DOHH2 (cell line): ENCODE results near the gene MBOAT1.

Experiments
- H3F3A ChIP-seq: fragments of 200-600 bp; sonication (generic), shearing (Covaris generic); 2 replicates; pipeline ENCODE4 v1.6.0; 2016; ENCODE audit warnings: antibody characterized with exemption, mild to moderate bottlenecking; ENCODE audit not compliant: control insufficient read depth, insufficient read depth
- H3K27ac ChIP-seq: fragments of 200-600 bp; sonication (generic); 2 replicates; pipeline ENCODE4 v1.5.1; 2014; ENCODE audit warnings: low read depth, mild to moderate bottlenecking, low read length, moderate library complexity
- H3K27me3 ChIP-seq: fragments of 200-600 bp; sonication (generic); 2 replicates; pipeline ENCODE4 v1.6.1; 2014; ENCODE audit warnings: mild to moderate bottlenecking, low read length, mixed read lengths; ENCODE audit not compliant: control insufficient read depth
- H3K36me3 ChIP-seq: fragments of 200-600 bp; sonication (generic); 2 replicates; pipeline ENCODE4 v1.6.1; 2014; ENCODE audit warnings: mild to moderate bottlenecking, low read length, moderate library complexity, mixed read lengths; ENCODE audit not compliant: control insufficient read depth
- H3K4me1 ChIP-seq: fragments of 200-600 bp; sonication (generic); 2 replicates; pipeline ENCODE4 v1.6.1; 2014; ENCODE audit warnings: mild to moderate bottlenecking, low read length, mixed read lengths; ENCODE audit not compliant: control insufficient read depth
- H3K4me2 ChIP-seq: fragments of 200-600 bp; sonication (generic); 2 replicates; pipeline ENCODE4 v1.6.0; 2014; ENCODE audit warnings: mild to moderate bottlenecking, low read length, moderate library complexity
- H3K4me3 ChIP-seq: fragments of 200-600 bp; sonication (generic); 2 replicates; pipeline ENCODE4 v1.5.1; 2014; ENCODE audit warnings: mild to moderate bottlenecking, low read length, mixed read lengths
- H3K79me2 ChIP-seq: fragments of 200-600 bp; sonication (generic); 2 replicates; pipeline ENCODE4 v1.6.1; 2014; ENCODE audit warnings: mild to moderate bottlenecking, low read length, mixed read lengths; ENCODE audit not compliant: control insufficient read depth
- H3K9me2 ChIP-seq: fragments of 200-600 bp; sonication (generic); replicated peaks from 2 replicates; pipeline ENCODE4 v1.6.1; 2014; ENCODE audit warnings: mild to moderate bottlenecking, low read length, mixed read lengths; ENCODE audit not compliant: control insufficient read depth
- H3K9me3 ChIP-seq: fragments of 200-600 bp; sonication (generic); 2 replicates; pipeline ENCODE4 v1.6.1; 2014; ENCODE audit warnings: antibody characterized with exemption, low read length, mixed read lengths; ENCODE audit not compliant: control insufficient read depth, insufficient read depth
- H4K20me1 ChIP-seq: fragments of 200-600 bp; sonication (generic); 2 replicates; pipeline ENCODE4 v1.6.0; 2014; ENCODE audit warnings: low read depth, mild to moderate bottlenecking, antibody characterized with exemption, low read length, moderate library complexity; ENCODE audit not compliant: control insufficient read depth, insufficient read depth
- EZH2phosphoT487 ChIP-seq: fragments of 200-600 bp; sonication (generic); IDR thresholded peaks from 2 replicates; pipeline ENCODE4 v1.6.1; 2017; ENCODE audit warnings: borderline replicate concordance, mild to moderate bottlenecking, antibody characterized with exemption, low read length, moderate library complexity, mixed read lengths
- TF ChIP-seq, protein P1 (sequence below): fragments of 200-600 bp; sonication (generic); IDR thresholded peaks from one replicate; pipeline ENCODE4 v1.5.1; 2014; ENCODE audit warnings: antibody characterized with exemption, mild to moderate bottlenecking, low read depth, low read length; ENCODE audit not compliant: poor library complexity, severe bottlenecking

Gene MBOAT1

DNA sequence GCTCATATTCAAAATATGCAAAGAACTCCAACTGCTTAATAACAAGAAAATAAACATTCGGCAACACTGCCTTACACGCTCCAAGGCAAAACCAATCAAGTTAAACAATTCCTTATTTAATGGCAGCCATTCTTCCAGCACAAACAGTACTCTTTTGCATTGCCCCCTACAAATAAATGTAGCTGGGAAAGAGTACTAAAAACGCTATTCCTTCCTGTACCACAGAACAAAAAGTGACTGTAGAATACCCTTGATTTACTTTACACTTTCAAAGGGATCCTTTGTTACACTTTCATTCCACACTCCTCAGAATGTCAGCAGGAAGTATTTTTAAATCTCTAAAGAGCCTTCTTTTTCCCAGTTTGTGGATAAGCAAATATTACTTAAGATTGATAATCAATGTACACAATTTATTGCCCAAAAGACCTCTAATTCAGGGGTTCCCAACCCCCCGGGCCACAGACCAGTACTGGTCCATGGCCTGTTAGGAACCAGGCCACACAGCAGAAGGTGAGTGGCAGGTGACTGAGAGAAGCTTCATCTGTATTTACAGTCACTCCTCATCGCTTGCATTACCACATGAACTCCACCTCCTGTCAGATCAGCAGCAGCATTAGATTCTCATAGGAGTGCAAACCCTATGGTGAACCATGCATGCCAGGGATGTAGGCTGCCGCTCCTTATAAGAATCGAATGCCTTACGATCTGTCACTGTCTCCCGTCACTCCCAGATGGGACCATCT is 51.6 kb downstream of the MBOAT1 start:
- Histone ChIP-seq H3K79me2 (no peaks in the 10 kb centered on the region), H3K4me2 (no peak overlapping the region), H4K20me1 (no peaks in the 10 kb centered on the region), H3K36me3 (no peaks in the 10 kb centered on the region), H3K27ac (no peak overlapping the region), H3K4me3 (no peak overlapping the region), H3K27me3 (no peaks in the 10 kb centered on the region), H3K4me1 (no peaks in the 10 kb centered on the region), H3K9me3 (no peaks in the 10 kb centered on the region), H3F3A (no peaks in the 10 kb centered on the region), H3K9me2 (no peaks in the 10 kb centered on the region)
- TF ChIP-seq, protein P1, sequence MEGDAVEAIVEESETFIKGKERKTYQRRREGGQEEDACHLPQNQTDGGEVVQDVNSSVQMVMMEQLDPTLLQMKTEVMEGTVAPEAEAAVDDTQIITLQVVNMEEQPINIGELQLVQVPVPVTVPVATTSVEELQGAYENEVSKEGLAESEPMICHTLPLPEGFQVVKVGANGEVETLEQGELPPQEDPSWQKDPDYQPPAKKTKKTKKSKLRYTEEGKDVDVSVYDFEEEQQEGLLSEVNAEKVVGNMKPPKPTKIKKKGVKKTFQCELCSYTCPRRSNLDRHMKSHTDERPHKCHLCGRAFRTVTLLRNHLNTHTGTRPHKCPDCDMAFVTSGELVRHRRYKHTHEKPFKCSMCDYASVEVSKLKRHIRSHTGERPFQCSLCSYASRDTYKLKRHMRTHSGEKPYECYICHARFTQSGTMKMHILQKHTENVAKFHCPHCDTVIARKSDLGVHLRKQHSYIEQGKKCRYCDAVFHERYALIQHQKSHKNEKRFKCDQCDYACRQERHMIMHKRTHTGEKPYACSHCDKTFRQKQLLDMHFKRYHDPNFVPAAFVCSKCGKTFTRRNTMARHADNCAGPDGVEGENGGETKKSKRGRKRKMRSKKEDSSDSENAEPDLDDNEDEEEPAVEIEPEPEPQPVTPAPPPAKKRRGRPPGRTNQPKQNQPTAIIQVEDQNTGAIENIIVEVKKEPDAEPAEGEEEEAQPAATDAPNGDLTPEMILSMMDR = no peak
- no peak for TF ChIP-seq EZH2phosphoT487

DNA sequence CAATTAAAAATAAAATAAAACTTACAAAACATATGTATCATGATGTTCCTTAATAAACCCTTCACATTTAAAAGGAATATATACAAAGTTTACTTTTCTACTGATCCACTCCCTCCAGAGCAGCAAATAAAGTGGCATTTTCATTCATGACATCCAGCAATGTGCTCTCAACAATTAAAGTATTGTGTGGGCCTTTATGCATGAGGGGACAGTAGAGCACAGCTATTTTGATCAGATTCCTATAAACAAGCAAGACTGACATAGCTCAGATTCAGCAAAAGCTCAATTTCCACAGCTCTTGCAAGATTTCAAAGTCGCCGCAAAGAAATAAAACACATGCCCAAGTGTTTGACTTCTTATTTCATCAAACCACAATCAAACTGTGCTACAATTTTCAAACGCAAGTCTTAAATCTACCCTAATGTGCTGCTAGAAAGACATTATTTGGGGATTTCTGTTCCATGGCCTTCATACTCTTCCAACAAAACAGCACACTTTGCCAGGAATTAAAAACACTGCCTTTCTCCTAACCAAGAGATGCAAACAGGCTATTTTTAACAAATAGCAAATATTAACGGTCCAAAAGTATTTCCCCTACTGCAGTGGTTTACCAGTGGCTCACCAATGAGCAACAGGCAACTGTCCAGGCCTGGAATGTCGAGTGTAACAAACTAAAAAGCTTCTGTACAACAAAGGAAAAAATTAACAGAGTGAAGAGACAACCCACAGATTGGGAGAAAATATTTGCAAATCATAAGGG is 52.3 kb downstream of the MBOAT1 start:
- Histone ChIP-seq H3K36me3 (no peaks in the 10 kb centered on the region), H4K20me1 (no peaks in the 10 kb centered on the region), H3K4me2 (no peak overlapping the region), H3K4me1 (no peaks in the 10 kb centered on the region), H3K9me3 (no peaks in the 10 kb centered on the region), H3K27me3 (no peaks in the 10 kb centered on the region), H3K27ac (no peak overlapping the region), H3F3A (no peaks in the 10 kb centered on the region), H3K4me3 (no peak overlapping the region), H3K9me2 (no peaks in the 10 kb centered on the region), H3K79me2 (no peaks in the 10 kb centered on the region)
- TF ChIP-seq, protein P1 = no peak
- TF ChIP-seq EZH2phosphoT487 = no peak

DNA sequence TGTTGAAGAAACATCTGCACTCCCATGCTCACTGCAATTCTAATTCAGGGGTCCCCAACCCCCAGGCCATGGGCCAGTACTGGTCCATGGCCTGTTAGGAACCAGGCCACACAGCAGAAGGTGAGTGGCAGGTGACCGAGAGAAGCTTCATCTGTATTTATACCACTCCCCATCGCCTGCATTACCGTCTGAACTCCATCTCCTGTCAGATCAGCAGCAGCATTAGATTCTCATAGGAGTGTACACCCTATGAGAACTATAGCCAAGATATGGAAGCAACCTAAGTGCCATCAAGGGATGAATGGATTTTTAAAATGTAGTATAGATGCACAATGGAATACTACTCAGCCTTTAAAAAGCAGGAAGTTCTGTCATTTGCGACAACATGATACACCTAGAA is 53.2 kb downstream of the MBOAT1 start:
- TF ChIP-seq EZH2phosphoT487 = no peak
- TF ChIP-seq, protein P1 = no peak
- Histone ChIP-seq H3K27me3 (no peaks in the 10 kb centered on the region), H3K79me2 (no peaks in the 10 kb centered on the region), H3F3A (no peaks in the 10 kb centered on the region), H3K4me3 (no peak overlapping the region), H3K36me3 (no peaks in the 10 kb centered on the region), H4K20me1 (no peaks in the 10 kb centered on the region), H3K4me1 (no peaks in the 10 kb centered on the region), H3K9me2 (no peaks in the 10 kb centered on the region), H3K4me2 (no peak overlapping the region), H3K9me3 (no peaks in the 10 kb centered on the region), H3K27ac (no peak overlapping the region)
